Lung (tissue), 12 donors: ENCODE results near the gene SAP30. TPM values are rescaled to one million over a fixed set of nuclear protein-coding genes. Genes with fewer than 3 reads are reported as not detected.

Source experiments
- ATAC-seq: fragments of 200-7000 bp; cut with Tn5 transposase; one replicate; pipeline ENCODE4 v1.9.1; 2020; ENCODE audit warnings: moderate number of reproducible peaks; ENCODE audit not compliant: insufficient read depth, low FRiP score
- DNase-seq, 3 donors: peaks; one replicate each; pipeline ENCODE4 v3.0.0-alpha.2; 2013 to 2017
- H3K27ac ChIP-seq, 2 donors: one replicate each; pipeline ENCODE4 v1.5.1; 2013; ENCODE audit warnings: mild to moderate bottlenecking in 2 of 2, moderate library complexity in 2 of 2, control low read depth in 1 of 2, inconsistent platforms in 1 of 2, low read depth in 1 of 2, low read length in 1 of 2
- H3K27me3 ChIP-seq, 3 donors: one replicate each; pipeline ENCODE4 v1.5.1; 2013; ENCODE audit warnings: low read length in 2 of 3; ENCODE audit not compliant: control insufficient read depth in 3 of 3, insufficient read depth in 3 of 3
- H3K36me3 ChIP-seq, 4 donors: one replicate each; pipeline ENCODE4 v1.5.1; 2013; ENCODE audit warnings: low read length in 4 of 4, mild to moderate bottlenecking in 1 of 4, moderate library complexity in 1 of 4; ENCODE audit not compliant: control insufficient read depth in 4 of 4, insufficient read depth in 4 of 4
- H3K4me1 ChIP-seq, 5 donors: one replicate each; pipeline ENCODE4 v1.5.1; 2013; ENCODE audit warnings: low read length in 5 of 5, mild to moderate bottlenecking in 2 of 5, moderate library complexity in 1 of 5; ENCODE audit not compliant: control insufficient read depth in 5 of 5, insufficient read depth in 5 of 5
- H3K4me3 ChIP-seq: one replicate; pipeline ENCODE4 v1.5.1; 2013; ENCODE audit warnings: mild to moderate bottlenecking, control low read depth, moderate library complexity
- H3K9ac ChIP-seq, 2 donors: one replicate each; pipeline ENCODE4 v1.5.1; 2013; ENCODE audit warnings: low read length in 2 of 2, control low read depth in 1 of 2; ENCODE audit not compliant: insufficient read depth in 1 of 2
- H3K9me3 ChIP-seq, 4 donors: one replicate each; pipeline ENCODE4 v1.5.1; 2013; ENCODE audit warnings: low read length in 3 of 4, mild to moderate bottlenecking in 1 of 4, moderate library complexity in 1 of 4; ENCODE audit not compliant: control insufficient read depth in 4 of 4, insufficient read depth in 3 of 4
- CTCF ChIP-seq: IDR thresholded peaks from 2 replicates; pipeline ENCODE4 v1.5.1; 2012; ENCODE audit warnings: mild to moderate bottlenecking; ENCODE audit errors: control extremely low read depth, extremely low read depth
- WGBS, 2 donors: extraction: QIAGEN DNeasy Blood & Tissue Kit; methylation state at CpG; one replicate each; pipeline ENCODE4 v1.1.7; 2013; 5-methylcytosine and 5-hydroxymethylcytosine counted together
- polyA plus RNA-seq, 2 donors: library from polyadenylated mRNA; stranded (reverse); fragments of 200-250 nt; gene quantifications; one replicate each; pipeline ENCODE4 v1.2.1, GENCODE V29; 2013
- total RNA-seq, 2 donors: library from RNA; depleted of rRNA in 1 of 2; stranded (reverse); fragments of >200 nt in 1 of 2; gene quantifications; one replicate each; pipeline ENCODE4 v1.2.1, GENCODE V29; 2014 to 2021
- donor health status: control.
- donor health status: control.
- donor health status: Bipolar disorder and iron deficiency.
- donor health status: healthy.
- donor health status: DM: yes; HTN: yes; CAD: no.

Gene SAP30
- total and polyA plus RNA-seq, 4 donors, result 5.1 to 25.2 (median 12.6) TPM

- no peak for DNase-seq
- H3K27ac ChIP-seq, result no peak overlapping the region
- H3K9me3 ChIP-seq, result no peaks in the 10 kb centered on the region
- H3K4me3 ChIP-seq, result no peak overlapping the region
- H3K4me1 ChIP-seq, result peaks cover 0 to 2% (median 0%) of the 10 kb centered on the region in 5 donors
- 29 to 32% methylated on average over 2 of the region's 2 CpGs for WGBS, 2 donors
- H3K36me3 ChIP-seq, result no peaks in the 10 kb centered on the region
- no peaks in the 10 kb centered on the region for H3K27me3 ChIP-seq
- no peak for TF ChIP-seq CTCF
- ATAC-seq, result no peak
- no peak overlapping the region for H3K9ac ChIP-seq
Observed at GRCh38 chr4:173365359-173365996, 5.3 kb upstream of the SAP30 start.

GRCh38 chr4:173367285-173367684 is 3.5 kb upstream of the SAP30 start:
- DNase-seq (peak in 2 of 3 donors; percentile 17 to 19), ATAC-seq (no peak)
- no peak overlapping the region for H3K27ac ChIP-seq
- no peak for TF ChIP-seq CTCF
- peaks cover 0 to 2% (median 0%) of the 10 kb centered on the region in 5 donors for H3K4me1 ChIP-seq
- no peaks in the 10 kb centered on the region for H3K9me3 ChIP-seq
- H3K4me3 ChIP-seq, result no peak overlapping the region
- H3K9ac ChIP-seq, result no peak overlapping the region
- no peaks in the 10 kb centered on the region for H3K27me3 ChIP-seq
- H3K36me3 ChIP-seq, result no peaks in the 10 kb centered on the region

- peak in 2 of 3 donors; percentile 39 to 48 for DNase-seq
- H3K36me3 ChIP-seq, result no peaks in the 10 kb centered on the region
- no peak for ATAC-seq
- H3K27me3 ChIP-seq, result no peaks in the 10 kb centered on the region
- no peak overlapping the region for H3K27ac ChIP-seq
- WGBS, 2 donors, result 67 to 73% methylated on average over 4 of the region's 4 CpGs
- H3K9me3 ChIP-seq, result no peaks in the 10 kb centered on the region
- no peak overlapping the region for H3K4me3 ChIP-seq
- peak overlapping the region in 1 of 2 donors; percentile 29 for H3K9ac ChIP-seq
- TF ChIP-seq CTCF, result no peak
- peaks cover 0 to 2% (median 0%) of the 10 kb centered on the region in 5 donors for H3K4me1 ChIP-seq
Observed at GRCh38 chr4:173367946-173368345, 2.8 kb upstream of the SAP30 start.

- peaks cover 0 to 2% (median 0%) of the 10 kb centered on the region in 4 donors for H3K36me3 ChIP-seq
- TF ChIP-seq CTCF, result no peak
- peak overlapping the region; percentile 95 to 99 for H3K27ac ChIP-seq
- WGBS, 2 donors, result 0 to 1% methylated on average over 14 of the region's 14 CpGs
- peak overlapping the region; percentile 69 for H3K4me3 ChIP-seq
- no peaks in the 10 kb centered on the region for H3K27me3 ChIP-seq
- DNase-seq (no peak), ATAC-seq (peak; percentile 0)
- H3K4me1 ChIP-seq, result peaks cover 0 to 10% (median 0%) of the 10 kb centered on the region in 5 donors
- H3K9me3 ChIP-seq, result no peaks in the 10 kb centered on the region
- peak overlapping the region; percentile 44 to 56 for H3K9ac ChIP-seq
Observed at GRCh38 chr4:173370130-173370476, 651 bp upstream of the SAP30 start.
